GM12878 (cell line): ENCODE data around the gene ETV6. TPM values are rescaled to one million over a fixed set of nuclear protein-coding genes. Genes with fewer than 3 reads are reported as not detected.
A peak's percentile ranks its signal among the peaks of the same experiment; 100 is the strongest.

Experiments used
- ASH2L ChIP-seq: fragments of 300-600, 200-600 bp; sonication (generic); IDR thresholded peaks from 2 replicates; pipeline ENCODE4 v1.6.1; 2017; ENCODE audit warnings: low read depth, mild to moderate bottlenecking, borderline replicate concordance
- CEBPZ ChIP-seq: fragments of 150-350 bp; IDR thresholded peaks from 2 replicates; pipeline ENCODE4 v1.6.1; 2016; ENCODE audit warnings: low read depth, low read length
- FOXM1 ChIP-seq: IDR thresholded peaks from 2 replicates; pipeline ENCODE4 v1.6.1; 2012; ENCODE audit warnings: low read depth, mild to moderate bottlenecking, inconsistent platforms, low read length, moderate library complexity
- GATAD2B ChIP-seq: fragments of 450-650 bp; conservative IDR thresholded peaks from 2 replicates; pipeline ENCODE4 v1.6.1; 2017; ENCODE audit warnings: low read depth, mild to moderate bottlenecking, moderate library complexity
- HDGF ChIP-seq: fragments of 450-650 bp; IDR thresholded peaks from 2 replicates; pipeline ENCODE4 v1.6.1; 2016; ENCODE audit warnings: antibody characterized with exemption
- HSF1 ChIP-seq: fragments of 150-350 bp; IDR thresholded peaks from 2 replicates; pipeline ENCODE4 v1.6.1; 2014; ENCODE audit warnings: mild to moderate bottlenecking, low read depth, low read length
- IKZF1 ChIP-seq: fragments of 450-650 bp; conservative IDR thresholded peaks from 2 replicates; pipeline ENCODE4 v1.6.1; 2017; ENCODE audit warnings: antibody characterized with exemption, mild to moderate bottlenecking
- MAX ChIP-seq: IDR thresholded peaks from 2 replicates; pipeline ENCODE4 v1.6.1; 2012; ENCODE audit warnings: low read depth, low read length, improper control_type of control experiment
- MYB ChIP-seq: fragments of 150-350 bp; IDR thresholded peaks from 2 replicates; pipeline ENCODE4 v1.6.1; 2014; ENCODE audit warnings: mild to moderate bottlenecking, low read depth, low read length, borderline replicate concordance
- NFXL1 ChIP-seq: fragments of 450-650 bp; IDR thresholded peaks from 2 replicates; pipeline ENCODE4 v1.6.1; 2017; ENCODE audit warnings: antibody characterized with exemption, mild to moderate bottlenecking, borderline replicate concordance
- NFYB ChIP-seq: IDR thresholded peaks from 2 replicates; pipeline ENCODE4 v1.6.1; 2011; ENCODE audit warnings: low read depth, mild to moderate bottlenecking, low read length, improper control_type of control experiment, moderate library complexity; ENCODE audit not compliant: insufficient read depth
- PML ChIP-seq: IDR thresholded peaks from 2 replicates; pipeline ENCODE4 v1.6.1; 2012; ENCODE audit warnings: low read length, inconsistent platforms
- POLR2AphosphoS5 ChIP-seq: IDR thresholded peaks from 2 replicates; pipeline ENCODE4 v1.6.1; 2011; ENCODE audit warnings: mild to moderate bottlenecking, low read length, inconsistent platforms
- SIX5 ChIP-seq: IDR thresholded peaks from 2 replicates; pipeline ENCODE4 v1.6.1; 2011; ENCODE audit warnings: mild to moderate bottlenecking, low read depth, low read length, moderate library complexity; ENCODE audit not compliant: severe bottlenecking
- SREBF2 ChIP-seq: IDR thresholded peaks from 2 replicates; pipeline ENCODE4 v1.6.1; 2012; ENCODE audit warnings: mild to moderate bottlenecking, low read length
- TAF1 ChIP-seq: IDR thresholded peaks from 2 replicates; pipeline ENCODE4 v1.6.1; 2011; ENCODE audit warnings: mild to moderate bottlenecking, low read depth, low read length, borderline replicate concordance
- YY1 ChIP-seq: IDR thresholded peaks from 2 replicates; pipeline ENCODE4 v1.6.1; 2011; ENCODE audit warnings: low read depth, mild to moderate bottlenecking, low read length
- ZBTB4 ChIP-seq: fragments of 450-650 bp; formaldehyde crosslinking; IDR thresholded peaks from 2 replicates; pipeline ENCODE4 v1.4.0; 2022; ENCODE audit warnings: mild to moderate bottlenecking, moderate library complexity
- ZNF592 ChIP-seq: fragments of 450-650 bp; IDR thresholded peaks from 2 replicates; pipeline ENCODE4 v1.6.1; 2017; ENCODE audit warnings: mild to moderate bottlenecking, moderate library complexity
- polyA plus RNA-seq, 11 experiments: library from polyadenylated mRNA; depleted of rRNA in 4 of 11; unstranded in 6 of 11; stranded (reverse) in 5 of 11; fragments of >200 nt; fragmentation: Nextera tagmentation in 4 of 11; fragmentation: Illumina TruSeq in 1 of 11; extraction: Ambion mirVana in 4 of 11; extraction: Trizol in 1 of 11; gene quantifications; 1 replicate in 1 of 11; 2 replicates in 10 of 11; pipeline versions ENCODE4 v1.2.1 to v1.2.3, GENCODE V29; 2011 to 2016; ENCODE audit warnings: inconsistent platforms in 2 of 11, missing spikeins in 2 of 11, low read depth in 1 of 11
- total RNA-seq, 4 experiments: library from RNA; depleted of rRNA in 3 of 4; stranded (reverse); fragments of >200 nt in 3 of 4; fragmentation: Illumina TruSeq in 1 of 4; extraction: Trizol in 1 of 4; gene quantifications; 2 replicates each; pipeline versions ENCODE4 v1.2.1 to v1.2.3, GENCODE V29; 2013 to 2021

The ETV6 gene
- total and polyA plus RNA-seq, 10 of the 15 experiments (the other 5 are each of a cell fraction or from before 2014, with no cell fraction given): 6.6 to 74.8 (median 24.6) TPM

GRCh38 chr12:11654338-11654737 lies 4.9 kb downstream of the ETV6 start (continued):
- TF ChIP-seq ASH2L (no peak), TAF1 (no peak), MAX (no peak), SREBF2 (no peak), FOXM1 (no peak), IKZF1 (peak; percentile 44), GATAD2B (no peak), PML (no peak), POLR2AphosphoS5 (0 out of 2 replicates have a peak, but pooled peaks have one; percentile 72), ZNF592 (no peak), NFXL1 (no peak), NFYB (no peak), MYB (no peak), CEBPZ (no peak), ZBTB4 (CRISPR knock-in tag) (no peak), YY1 (no peak), HSF1 (no peak), SIX5 (no peak), HDGF (0 out of 2 replicates have a peak, but pooled peaks have one; percentile 21)
